SK-N-MC (cell line): ENCODE measurements around the gene CNTN6.

ENCODE experiments used
- EZH2 ChIP-seq: fragments of 200-600 bp; sonication (generic); IDR thresholded peaks from one replicate; pipeline ENCODE4 v1.6.1; 2017; ENCODE audit warnings: antibody characterized with exemption
- POLR2AphosphoS5 ChIP-seq: IDR thresholded peaks from 2 replicates; pipeline ENCODE4 v1.6.1; 2012; ENCODE audit warnings: mild to moderate bottlenecking, low read depth, low read length, borderline replicate concordance

- TF ChIP-seq POLR2AphosphoS5 (no peak), EZH2 (no peak)
These were observed 54.5 kb downstream of the CNTN6 start for GRCh38 chr3:1147326-1147725.
